ENCODE measurements around the gene ARID1A.

DNA sequence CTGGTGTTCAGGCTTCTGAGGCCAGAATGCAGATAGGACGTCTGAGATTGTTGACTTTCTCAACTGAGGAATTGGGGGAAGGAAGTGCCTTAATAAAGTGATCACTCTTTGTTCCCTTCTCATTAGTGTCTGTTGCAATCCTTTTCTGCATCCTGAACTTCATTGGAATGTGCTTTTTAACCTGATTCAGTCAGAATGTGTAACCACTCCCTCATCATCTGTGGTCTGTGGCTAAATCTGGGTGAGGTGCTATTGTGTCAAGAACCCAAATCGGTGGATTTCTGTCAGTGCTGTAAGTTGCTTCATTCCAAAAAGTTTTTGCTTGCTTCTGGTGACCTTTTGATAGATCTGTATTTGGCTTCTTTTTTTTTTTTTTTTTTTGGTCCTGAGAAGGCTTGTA is 38.2 kb downstream of the ARID1A start:
- TF ChIP-seq CTCF (IDR thresholded peaks at IDR 0.05), result no peak
- TF ChIP-seq POLR2A (IDR thresholded peaks at IDR 0.05), result no peak

Measured in ovary (tissue), 3 donors.